Hypothalamus (tissue), 51 donors: ENCODE measurements around the gene SMARCC1.
"Not testable (repeated sequence)": the region's sequence is repeated elsewhere in the genome, so short reads cannot be mapped to it uniquely, and the experiment has no call there.

ENCODE experiments used
- DNase-seq, 51 donors: peaks; one replicate each; lab custom pipeline; 2025; lab: John Stamatoyannopoulos, UW

SMARCC1 gene

GRCh38 chr3:47772788-47773187 is 8.9 kb downstream of the SMARCC1 start:
- DNase-seq: no peak

- no peak for DNase-seq
Observed at GRCh38 chr3:47772047-47772446, 9.6 kb downstream of the SMARCC1 start.

- DNase-seq: no peak
Observed at GRCh38 chr3:47766186-47766585, 15.5 kb downstream of the SMARCC1 start.

- no peak for DNase-seq
Observed at GRCh38 chr3:47762233-47762632, 19.5 kb downstream of the SMARCC1 start.

- no peak for DNase-seq
Observed at GRCh38 chr3:47761046-47761445, 20.6 kb downstream of the SMARCC1 start.

- not testable (repeated sequence) for DNase-seq
Observed at GRCh38 chr3:47760207-47760606, 21.5 kb downstream of the SMARCC1 start.

GRCh38 chr3:47758261-47759025 is 23.2 kb downstream of the SMARCC1 start:
- DNase-seq: no peak

GRCh38 chr3:47752716-47753115 is 29.0 kb downstream of the SMARCC1 start:
- no peak for DNase-seq

- DNase-seq: not testable (repeated sequence)
Observed at GRCh38 chr3:47750811-47751354, 30.8 kb downstream of the SMARCC1 start.

GRCh38 chr3:47747558-47747957 is 34.1 kb downstream of the SMARCC1 start:
- no peak for DNase-seq

- DNase-seq: no peak
Observed at GRCh38 chr3:47746264-47746663, 35.4 kb downstream of the SMARCC1 start.

GRCh38 chr3:47743855-47744254 is 37.8 kb downstream of the SMARCC1 start:
- DNase-seq: no peak

- DNase-seq: not testable (repeated sequence)
Observed at GRCh38 chr3:47743352-47743751, 38.3 kb downstream of the SMARCC1 start.

GRCh38 chr3:47741925-47742324 is 39.8 kb downstream of the SMARCC1 start:
- no peak for DNase-seq

GRCh38 chr3:47732143-47732542 is 49.5 kb downstream of the SMARCC1 start:
- DNase-seq: no peak

- DNase-seq: no peak
Observed at GRCh38 chr3:47731061-47731460, 50.6 kb downstream of the SMARCC1 start.

- no peak for DNase-seq
Observed at GRCh38 chr3:47722859-47723258, 58.8 kb downstream of the SMARCC1 start.

- DNase-seq: not testable (repeated sequence)
Observed at GRCh38 chr3:47717448-47717847, 64.2 kb downstream of the SMARCC1 start.

- no peak for DNase-seq
Observed at GRCh38 chr3:47716656-47717055, 65.0 kb downstream of the SMARCC1 start.

GRCh38 chr3:47715928-47716327 is 65.8 kb downstream of the SMARCC1 start:
- DNase-seq: no peak

GRCh38 chr3:47714606-47715005 is 67.1 kb downstream of the SMARCC1 start:
- no peak for DNase-seq

- no peak for DNase-seq
Observed at GRCh38 chr3:47713655-47714054, 68.0 kb downstream of the SMARCC1 start.

- no peak for DNase-seq
Observed at GRCh38 chr3:47712398-47712797, 69.3 kb downstream of the SMARCC1 start.
